ENCODE measurements around the gene UBAP2L. TPM values are rescaled to one million over a fixed set of nuclear protein-coding genes. Genes with fewer than 3 reads are reported as not detected.
"Not testable (repeated sequence)": the region's sequence is repeated elsewhere in the genome, so short reads cannot be mapped to it uniquely, and the experiment has no call there.

The UBAP2L gene
- polyA plus RNA-seq, 1 experiment: 134 TPM

- ChIA-PET CTCF (interaction anchor here (3.4 kb wide), 1 partner anchor 12 kb away, joined by 18 read pairs; the partner anchor contains the start of gene ATP8B2), POLR2A (no interaction called here)
- no peaks in the 10 kb centered on the region for H3K36me3 ChIP-seq (ENCODE audit: control insufficient read depth, insufficient read depth, low read length)
- H3K4me3 ChIP-seq (ENCODE audit: low read depth, low read length): no peak overlapping the region
- DNase-seq (ENCODE audit: low read depth): no peak
- H3K27me3 ChIP-seq (ENCODE audit: control insufficient read depth, insufficient read depth, low read length): no peaks in the 10 kb centered on the region
- TF ChIP-seq CTCF (IDR thresholded peaks at IDR 0.05; ENCODE audit: insufficient read depth, low read depth, low read length): no peak
Measured at GRCh38 chr1:154313066-154313356, 92.3 kb downstream of the UBAP2L start.

GRCh38 chr1:154314226-154314625 lies 93.5 kb downstream of the UBAP2L start:
- H3K36me3 ChIP-seq (ENCODE audit: control insufficient read depth, insufficient read depth, low read length); POLR2A ChIA-PET; H3K4me3 ChIP-seq (ENCODE audit: low read depth, low read length); H3K27me3 ChIP-seq (ENCODE audit: control insufficient read depth, insufficient read depth, low read length); DNase-seq (ENCODE audit: low read depth): not testable (repeated sequence)
- CTCF ChIA-PET: interaction anchor here (3.4 kb wide), 1 partner anchor 11 kb away, joined by 18 read pairs; the partner anchor contains the start of gene ATP8B2

- no peak for TF ChIP-seq CTCF (IDR thresholded peaks at IDR 0.05; ENCODE audit: insufficient read depth, low read depth, low read length)
- Histone ChIP-seq H3K36me3 (ENCODE audit: control insufficient read depth, insufficient read depth, low read length) (no peaks in the 10 kb centered on the region), H3K27me3 (ENCODE audit: control insufficient read depth, insufficient read depth, low read length) (no peaks in the 10 kb centered on the region), H3K4me3 (ENCODE audit: low read depth, low read length) (no peak overlapping the region)
- no peak for DNase-seq (ENCODE audit: low read depth)
- ChIA-PET POLR2A (no interaction called here), CTCF (interaction anchor here (1.2 kb wide), 1 partner anchor 9 kb away, joined by 3 read pairs; no protein-coding TSS in a partner anchor)
Measured at GRCh38 chr1:154316704-154317103, 95.9 kb downstream of the UBAP2L start.

GRCh38 chr1:154318386-154318785 lies 97.6 kb downstream of the UBAP2L start:
- no peaks in the 10 kb centered on the region for H3K36me3 ChIP-seq (ENCODE audit: control insufficient read depth, insufficient read depth, low read length)
- DNase-seq (ENCODE audit: low read depth): no peak
- H3K27me3 ChIP-seq (ENCODE audit: control insufficient read depth, insufficient read depth, low read length): peaks cover 6% of the 10 kb centered on the region; the same call in 1 of the 2 replicates
- POLR2A ChIA-PET: no interaction called here
- TF ChIP-seq CTCF (IDR thresholded peaks at IDR 0.05; ENCODE audit: insufficient read depth, low read depth, low read length): no peak
- H3K4me3 ChIP-seq (ENCODE audit: low read depth, low read length): no peak overlapping the region
- CTCF ChIA-PET: interaction anchor here (1.1 to 1.4 kb wide), 2 partner anchors 17 to 22 kb away, joined by 3 read pairs; no protein-coding TSS in a partner anchor

Small RNA genes lying within 50 kb of the gene (small RNA-seq; reads per million reads assigned to genes)
- 7.4 reads per million, percentile 71 among the genes with 10 or more reads in this experiment for gene MIR190B (ENCODE audit: insufficient read length, low read depth, low replicate concordance)
- not detected for gene RF00273 (ENCODE audit: insufficient read length, low read depth, low replicate concordance)
- not detected for gene RNU6-121P (ENCODE audit: insufficient read length, low read depth, low replicate concordance)
- gene RNU6-239P (ENCODE audit: insufficient read length, low read depth, low replicate concordance): not detected
- not detected for gene SNORA58B (ENCODE audit: insufficient read length, low read depth, low replicate concordance)

Other genes starting within 250 kb of the UBAP2L start
- 189 and 227 TPM in 2 replicates for gene JTB, start 243.3 kb upstream of the UBAP2L start, polyA plus RNA-seq (2011; rRNA removed)
- gene RAB13, start 234.6 kb upstream of the UBAP2L start, polyA plus RNA-seq (2011; rRNA removed): 69.5 and 92.8 TPM in 2 replicates
- 8,584 and 9,070 TPM in 2 replicates for gene RPS27, start 230.2 kb upstream of the UBAP2L start, polyA plus RNA-seq (2011; rRNA removed)
- gene NUP210L, start 65.9 kb upstream of the UBAP2L start, polyA plus RNA-seq (2011; rRNA removed): not detected in 2 replicates
- 275 and 376 TPM in 2 replicates for gene TPM3, start 28.9 kb upstream of the UBAP2L start, polyA plus RNA-seq (2011; rRNA removed)
- not detected in 2 replicates for gene CFAP141, start 14.6 kb upstream of the UBAP2L start, polyA plus RNA-seq (2011; rRNA removed)
- gene HAX1, start 51.7 kb downstream of the UBAP2L start, polyA plus RNA-seq (2011; rRNA removed): 268 and 270 TPM in 2 replicates
- gene AQP10, start 100.1 kb downstream of the UBAP2L start, polyA plus RNA-seq (2011; rRNA removed): not detected in 2 replicates
- 48.3 and 73.3 TPM in 2 replicates for gene ATP8B2, start 104.6 kb downstream of the UBAP2L start, polyA plus RNA-seq (2011; rRNA removed)
- 3.2 and 6.8 TPM in 2 replicates for gene IL6R, start 184.4 kb downstream of the UBAP2L start, polyA plus RNA-seq (2011; rRNA removed)